Measurements from ENCODE around the gene ZNF81. TPM values are rescaled to one million over a fixed set of nuclear protein-coding genes. Genes with fewer than 3 reads are reported as not detected.

ZNF81 gene
- total and polyA plus RNA-seq, 2 experiments from 2014 or later: 6.1 to 8.9 TPM

- no peak for TF ChIP-seq CTCF (conservative IDR thresholded peaks at IDR 0.05; ENCODE audit: low read depth in 2 of 2)
- TF ChIP-seq JUNB (IDR thresholded peaks at IDR 0.05; ENCODE audit: unreplicated experiment): no peak
- TF ChIP-seq, protein P1, sequence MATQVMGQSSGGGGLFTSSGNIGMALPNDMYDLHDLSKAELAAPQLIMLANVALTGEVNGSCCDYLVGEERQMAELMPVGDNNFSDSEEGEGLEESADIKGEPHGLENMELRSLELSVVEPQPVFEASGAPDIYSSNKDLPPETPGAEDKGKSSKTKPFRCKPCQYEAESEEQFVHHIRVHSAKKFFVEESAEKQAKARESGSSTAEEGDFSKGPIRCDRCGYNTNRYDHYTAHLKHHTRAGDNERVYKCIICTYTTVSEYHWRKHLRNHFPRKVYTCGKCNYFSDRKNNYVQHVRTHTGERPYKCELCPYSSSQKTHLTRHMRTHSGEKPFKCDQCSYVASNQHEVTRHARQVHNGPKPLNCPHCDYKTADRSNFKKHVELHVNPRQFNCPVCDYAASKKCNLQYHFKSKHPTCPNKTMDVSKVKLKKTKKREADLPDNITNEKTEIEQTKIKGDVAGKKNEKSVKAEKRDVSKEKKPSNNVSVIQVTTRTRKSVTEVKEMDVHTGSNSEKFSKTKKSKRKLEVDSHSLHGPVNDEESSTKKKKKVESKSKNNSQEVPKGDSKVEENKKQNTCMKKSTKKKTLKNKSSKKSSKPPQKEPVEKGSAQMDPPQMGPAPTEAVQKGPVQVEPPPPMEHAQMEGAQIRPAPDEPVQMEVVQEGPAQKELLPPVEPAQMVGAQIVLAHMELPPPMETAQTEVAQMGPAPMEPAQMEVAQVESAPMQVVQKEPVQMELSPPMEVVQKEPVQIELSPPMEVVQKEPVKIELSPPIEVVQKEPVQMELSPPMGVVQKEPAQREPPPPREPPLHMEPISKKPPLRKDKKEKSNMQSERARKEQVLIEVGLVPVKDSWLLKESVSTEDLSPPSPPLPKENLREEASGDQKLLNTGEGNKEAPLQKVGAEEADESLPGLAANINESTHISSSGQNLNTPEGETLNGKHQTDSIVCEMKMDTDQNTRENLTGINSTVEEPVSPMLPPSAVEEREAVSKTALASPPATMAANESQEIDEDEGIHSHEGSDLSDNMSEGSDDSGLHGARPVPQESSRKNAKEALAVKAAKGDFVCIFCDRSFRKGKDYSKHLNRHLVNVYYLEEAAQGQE (IDR thresholded peaks at IDR 0.05; ENCODE audit: unreplicated experiment): no peak
- no peak for TF ChIP-seq NANOG (IDR thresholded peaks at IDR 0.05; ENCODE audit: borderline replicate concordance)
Measured at GRCh38 chrX:47902161-47902560, 65.5 kb downstream of the ZNF81 start (continued).

- H3K36me3 Mint-ChIP-seq (ENCODE audit: low read depth): peaks cover 48% of the 10 kb centered on the region
- Histone ChIP-seq H3K27me3 (ENCODE audit: insufficient read depth) (no peaks in the 10 kb centered on the region), H3K79me2 (replicated peaks; ENCODE audit: insufficient read depth) (no peaks in the 10 kb centered on the region), H3K36me3 (ENCODE audit: insufficient read depth) (peaks cover 7% of the 10 kb centered on the region; the same call in 1 of the 2 replicates), H3K27ac (ENCODE audit: low read depth) (no peak overlapping the region), H3F3A (replicated peaks; ENCODE audit: low read depth) (no peaks in the 10 kb centered on the region), H3K4me2 (no peak overlapping the region), H3K4me3 (no peak overlapping the region), H3K4me1 (ENCODE audit: insufficient read depth) (no peaks in the 10 kb centered on the region), H3K9me2 (ENCODE audit: insufficient read depth) (no peaks in the 10 kb centered on the region), H4K20me1 (replicated peaks; ENCODE audit: insufficient read depth) (no peaks in the 10 kb centered on the region), H2AFZ (no peak overlapping the region)
- ATAC-seq (no peak), DNase-seq (ENCODE audit: low spot score) (no peak)
- peaks cover 23% of the 10 kb centered on the region for H3K9me3 Mint-ChIP-seq
- H3K4me1 Mint-ChIP-seq: no peaks in the 10 kb centered on the region
- no peak overlapping the region for H3K4me3 Mint-ChIP-seq
- no peak overlapping the region for H3K27ac Mint-ChIP-seq
- TF ChIP-seq NANOG (IDR thresholded peaks at IDR 0.05; ENCODE audit: borderline replicate concordance) (no peak), JUNB (IDR thresholded peaks at IDR 0.05; ENCODE audit: unreplicated experiment) (no peak), ZNF462 (CRISPR knock-in tag; IDR thresholded peaks at IDR 0.05) (no peak), ZNF114 (CRISPR knock-in tag; IDR thresholded peaks at IDR 0.05) (no peak)
- TF ChIP-seq, protein P1 (IDR thresholded peaks at IDR 0.05; ENCODE audit: unreplicated experiment): no peak
- TF ChIP-seq, protein P2, sequence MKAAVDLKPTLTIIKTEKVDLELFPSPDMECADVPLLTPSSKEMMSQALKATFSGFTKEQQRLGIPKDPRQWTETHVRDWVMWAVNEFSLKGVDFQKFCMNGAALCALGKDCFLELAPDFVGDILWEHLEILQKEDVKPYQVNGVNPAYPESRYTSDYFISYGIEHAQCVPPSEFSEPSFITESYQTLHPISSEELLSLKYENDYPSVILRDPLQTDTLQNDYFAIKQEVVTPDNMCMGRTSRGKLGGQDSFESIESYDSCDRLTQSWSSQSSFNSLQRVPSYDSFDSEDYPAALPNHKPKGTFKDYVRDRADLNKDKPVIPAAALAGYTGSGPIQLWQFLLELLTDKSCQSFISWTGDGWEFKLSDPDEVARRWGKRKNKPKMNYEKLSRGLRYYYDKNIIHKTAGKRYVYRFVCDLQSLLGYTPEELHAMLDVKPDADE (IDR thresholded peaks at IDR 0.05): no peak
- no peaks in the 10 kb centered on the region for H3K27me3 Mint-ChIP-seq (ENCODE audit: insufficient read depth, low read depth, poor library complexity)
Measured at GRCh38 chrX:47915886-47916493, 79.3 kb downstream of the ZNF81 start.

Measured in GM23338 (cell line).